Stimulated activated CD4-positive, alpha-beta T cell treated with anti-CD3 and anti-CD28 coated beads, Interleukin-15, amount 100 ng/mL, for 24 hours (primary cell): ENCODE measurements around the gene PHIP.
A peak's percentile ranks its signal among the peaks of the same experiment; 100 is the strongest.
"Not testable (repeated sequence)": the region's sequence is repeated elsewhere in the genome, so short reads cannot be mapped to it uniquely, and the experiment has no call there.

Experiments
- DNase-seq: peaks from one replicate; pipeline ENCODE4 v3.0.0-alpha.2; 2020

The PHIP gene

DNA sequence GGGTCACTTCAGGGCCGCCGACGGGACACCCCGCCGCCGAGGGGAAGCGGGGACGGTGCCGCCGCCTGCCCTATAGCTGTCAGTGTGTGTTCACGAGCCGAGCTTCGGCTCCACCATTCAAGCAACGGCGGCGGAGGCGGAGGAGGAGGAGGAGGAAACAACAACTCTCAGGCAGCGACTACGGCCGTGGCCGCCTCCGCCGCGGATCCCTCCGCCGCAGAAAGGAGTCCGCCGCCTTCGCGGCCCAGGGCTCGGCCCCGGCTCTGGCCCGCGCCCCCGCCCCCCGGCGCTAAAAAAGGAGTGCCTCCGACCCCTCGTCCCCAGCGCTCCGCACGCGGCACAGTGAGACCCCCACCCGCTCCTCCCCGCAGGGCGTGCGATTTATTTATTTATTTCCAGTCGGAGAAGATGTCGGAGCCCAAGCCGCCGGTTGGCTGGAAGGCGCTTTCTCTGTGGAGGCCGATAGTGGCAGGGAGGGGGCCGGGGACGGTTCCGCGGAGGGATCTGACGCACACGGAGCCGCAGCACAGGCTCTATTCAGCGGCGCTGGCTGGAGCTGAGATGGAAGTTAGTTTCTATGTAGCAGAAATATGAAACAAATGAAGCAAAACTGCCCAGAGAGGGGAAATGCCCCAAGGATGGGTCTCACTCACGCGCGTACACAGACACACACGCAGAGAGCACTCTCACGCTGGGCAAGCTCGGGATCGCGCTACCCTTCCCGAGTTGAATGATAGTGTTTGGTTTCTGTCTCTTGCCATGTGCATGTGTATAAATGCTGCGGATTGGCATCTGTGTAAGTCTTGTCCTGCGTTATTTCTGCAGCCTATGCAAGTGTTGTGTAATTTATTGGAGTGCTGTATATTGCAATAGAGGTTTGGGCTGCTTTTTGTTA lies at the start of gene PHIP:
PHIP (minus strand) TSS at position 180 of the 895 bp plus-strand sequence. CDS start 186 bp downstream, outside the sequence.
- DNase-seq = peak; percentile 92

DNA sequence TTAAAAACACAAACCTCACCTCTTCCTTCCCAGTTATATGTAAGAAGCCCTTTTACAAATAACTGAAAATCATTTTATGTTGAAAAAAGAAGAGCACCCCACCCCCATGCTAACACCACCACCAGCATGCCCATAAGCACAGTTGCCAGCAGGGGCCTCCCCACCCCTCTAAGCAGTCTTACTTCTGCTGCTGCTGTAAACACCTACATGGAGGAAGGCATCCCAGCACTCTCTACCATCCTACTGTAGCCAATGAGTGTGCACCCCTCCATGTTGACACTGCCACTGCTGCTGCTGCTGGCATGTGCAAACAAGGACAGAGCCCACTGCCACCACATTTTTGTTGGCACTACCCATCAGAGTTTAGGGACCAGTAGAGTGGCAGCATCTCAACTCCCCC lies 49.6 kb upstream of the PHIP start:
- no peak for DNase-seq

DNA sequence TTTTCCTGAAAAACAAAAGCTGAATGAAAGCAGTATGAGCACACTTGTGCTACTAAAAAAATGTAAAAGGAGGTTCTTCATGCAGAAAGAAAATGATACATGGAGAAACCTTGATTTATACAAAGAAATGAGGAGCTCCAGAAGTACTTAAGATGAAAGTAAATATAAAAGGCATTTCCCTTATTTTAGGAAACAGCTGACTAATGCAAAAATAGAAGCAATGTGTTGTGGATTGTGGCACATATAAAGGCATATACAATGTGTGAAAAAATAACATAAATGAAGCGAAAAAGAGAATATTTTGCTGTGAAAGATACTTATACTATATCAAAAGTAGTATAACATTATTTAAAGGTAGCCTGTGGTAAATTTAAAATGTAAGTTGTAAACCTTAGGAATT lies 41.2 kb upstream of the PHIP start:
- DNase-seq = no peak

DNA sequence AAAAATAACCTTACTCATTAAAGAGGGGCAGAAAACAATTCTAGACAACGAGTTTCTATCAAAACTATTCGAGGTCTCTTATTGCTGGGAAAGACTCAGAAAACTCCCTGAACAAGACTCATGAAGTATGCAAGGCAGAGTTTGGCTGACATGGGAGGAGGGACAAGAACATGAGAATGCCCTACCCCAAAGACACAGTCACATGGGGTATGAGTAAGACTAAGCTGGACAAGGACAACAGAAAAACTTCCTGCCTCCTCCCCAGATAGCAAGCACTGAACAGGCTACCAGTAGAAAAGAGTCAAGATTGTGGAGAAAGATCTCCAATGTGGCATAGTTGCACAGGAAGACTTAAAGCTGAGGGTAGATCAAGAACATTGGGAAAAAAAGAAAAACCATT lies 39.7 kb upstream of the PHIP start:
- no peak for DNase-seq

DNA sequence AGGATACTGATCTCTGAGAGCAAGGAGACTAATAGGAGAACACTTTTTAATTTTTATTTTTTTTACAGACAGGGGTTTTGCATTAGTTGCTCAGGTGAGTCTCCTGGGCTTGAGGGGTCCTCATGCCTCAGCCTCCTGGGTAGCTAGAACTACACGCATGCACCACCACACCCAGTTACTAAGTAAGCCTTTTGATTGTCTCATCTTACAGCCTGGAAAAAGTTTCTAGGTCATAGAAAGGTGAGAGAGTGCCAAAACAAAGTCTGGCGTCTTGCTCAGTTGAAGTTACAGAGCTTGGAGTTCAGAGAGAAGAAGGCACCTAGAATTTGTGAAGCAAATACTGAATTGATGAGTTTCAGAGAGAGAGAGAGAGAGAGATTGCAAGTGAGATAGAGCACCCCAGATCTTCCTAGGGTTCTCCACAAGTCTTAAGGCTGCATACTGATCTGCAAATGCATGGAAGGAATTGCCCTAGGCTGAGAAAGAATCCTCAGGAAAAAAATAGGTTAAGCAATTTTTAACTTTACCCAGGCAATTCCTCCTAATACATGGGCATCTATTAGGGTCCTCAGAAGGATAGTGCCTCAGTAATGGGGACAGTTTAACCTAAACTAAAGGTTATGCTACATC lies 37.6 kb upstream of the PHIP start:
- no peak for DNase-seq

DNA sequence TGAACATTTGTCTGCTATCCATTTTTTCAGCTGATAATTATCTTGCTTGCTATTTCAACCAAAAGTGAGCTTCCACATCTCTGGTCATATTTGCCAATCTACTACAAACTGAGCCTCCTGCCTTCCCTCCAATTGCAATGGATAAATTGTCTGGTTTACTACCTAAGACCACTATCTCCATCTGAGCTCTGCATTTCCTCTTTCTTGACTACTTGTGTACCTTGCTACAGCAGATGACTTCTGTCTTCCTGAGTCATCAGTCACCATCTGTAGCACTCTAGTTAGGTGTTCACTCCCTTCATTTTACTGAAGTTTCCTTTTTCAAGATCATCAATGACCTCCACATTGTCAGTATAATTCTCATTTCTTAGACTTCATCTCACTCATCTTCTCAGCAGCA lies 33.5 kb upstream of the PHIP start:
- no peak for DNase-seq

DNA sequence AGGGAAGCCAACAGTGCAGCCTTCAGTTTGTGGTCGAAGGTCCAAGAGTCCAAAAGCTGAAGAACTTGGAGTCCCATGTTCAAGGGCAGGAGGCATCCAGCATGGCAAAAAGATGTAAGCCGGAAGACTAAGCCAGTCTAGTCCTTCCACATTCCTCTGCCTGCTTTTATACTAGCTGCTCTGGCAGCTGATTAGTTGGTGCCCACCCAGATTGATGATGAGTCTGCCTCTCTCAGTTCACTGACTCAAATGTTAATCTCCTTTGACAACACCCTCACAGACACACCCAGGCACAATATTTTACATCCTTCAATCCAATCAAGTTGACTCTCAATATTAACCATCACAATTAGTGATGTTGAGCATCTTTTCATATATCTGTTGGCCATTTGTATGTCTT lies 23.1 kb upstream of the PHIP start:
- no peak for DNase-seq

DNA sequence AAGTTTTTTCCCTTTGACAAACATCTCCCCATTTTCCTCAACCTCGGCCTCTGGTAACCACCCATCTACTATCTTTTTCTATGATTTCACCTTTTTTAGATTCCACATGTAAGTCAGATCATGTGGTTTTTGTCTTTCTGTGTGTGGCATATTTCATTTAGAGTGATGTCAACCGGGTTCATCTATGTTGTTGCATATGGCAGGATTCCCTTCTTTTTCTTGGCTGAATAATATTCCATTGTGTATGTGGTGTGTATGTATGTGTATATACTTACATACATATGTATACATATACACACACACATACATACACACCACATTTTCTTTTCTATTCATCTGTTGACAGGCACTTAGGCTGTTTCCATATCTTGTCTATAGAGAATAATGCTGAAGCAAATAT lies 22.2 kb upstream of the PHIP start:
- DNase-seq = no peak

DNA sequence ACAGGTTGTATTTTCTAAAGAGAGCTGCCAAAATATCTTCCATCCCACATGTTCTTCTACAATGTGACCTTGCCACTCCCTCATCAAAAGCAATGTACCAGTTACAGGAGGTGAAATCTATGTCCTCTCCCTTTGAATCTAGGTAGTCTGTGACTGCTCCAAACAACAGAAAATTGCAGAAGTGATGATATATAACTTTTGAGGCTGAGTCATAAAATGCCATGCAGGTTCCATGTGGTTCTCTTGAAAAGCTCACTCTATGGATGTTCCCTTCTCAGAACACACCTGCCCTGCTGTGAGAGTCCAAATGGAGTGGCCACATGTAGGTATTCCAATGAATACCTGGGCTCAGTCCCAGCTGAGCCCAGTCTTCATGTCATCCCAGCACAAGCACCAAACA lies 16.9 kb upstream of the PHIP start:
- DNase-seq = no peak

DNA sequence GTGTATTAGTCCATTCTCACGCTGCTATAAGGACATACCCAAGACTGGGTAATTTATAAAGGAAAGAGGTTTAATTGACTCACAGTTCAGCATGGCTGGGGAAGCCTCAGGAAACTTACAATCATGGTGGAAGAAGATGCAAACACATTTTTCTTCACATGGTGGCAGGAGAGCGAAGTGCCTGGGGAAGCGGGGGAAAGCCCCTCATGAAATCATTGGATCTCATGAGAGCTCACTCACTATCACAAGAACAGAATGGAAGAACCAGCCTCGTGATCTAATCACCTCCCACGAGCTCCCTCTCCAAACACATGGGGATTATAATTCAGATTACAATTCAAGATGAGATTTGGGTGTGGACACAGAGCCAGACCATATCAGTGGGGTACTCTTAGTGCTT lies 13.7 kb upstream of the PHIP start:
- not testable (repeated sequence) for DNase-seq

DNA sequence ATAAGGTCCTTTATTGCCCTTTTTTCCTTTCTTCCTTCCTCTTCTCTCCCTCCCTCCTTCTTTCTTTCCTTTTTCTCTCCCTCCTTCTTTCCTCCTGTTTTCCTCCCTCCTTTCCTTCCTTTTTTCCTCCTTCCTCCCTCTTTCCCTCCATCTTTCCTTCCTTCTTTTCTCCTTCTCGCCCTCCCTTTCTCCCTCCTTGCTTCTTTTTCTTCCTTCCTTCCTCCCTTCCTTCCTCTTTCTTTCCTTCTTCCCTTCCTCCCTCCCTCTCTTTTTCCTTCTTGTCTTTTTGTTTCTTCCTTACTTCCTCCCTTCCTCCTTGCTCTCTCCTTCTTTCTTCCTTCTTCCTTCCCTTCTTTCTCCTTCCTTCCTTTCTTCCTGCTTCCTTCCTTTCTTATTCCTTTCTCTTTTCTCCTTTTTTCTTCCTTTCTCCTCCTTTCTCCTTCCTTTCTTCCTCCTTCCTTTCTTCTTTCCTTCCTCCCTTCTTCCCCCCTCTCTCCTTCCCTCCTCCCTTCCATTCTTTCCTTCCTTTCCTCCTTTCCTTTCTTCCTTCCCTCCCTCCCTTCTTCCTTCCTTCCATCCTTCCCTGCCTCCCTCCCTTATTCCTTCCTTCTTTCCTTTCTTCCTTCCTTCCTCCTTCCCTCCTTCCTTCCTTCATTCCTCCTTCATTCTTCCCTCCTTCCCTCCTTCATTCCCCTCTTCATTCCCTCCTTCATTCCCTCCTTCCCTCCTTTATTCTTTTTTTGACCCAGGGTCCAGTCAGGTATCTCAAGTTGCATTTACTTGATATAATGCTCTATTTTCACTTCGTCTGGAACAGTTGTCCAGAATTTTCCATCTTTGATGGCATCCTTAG lies 11.7 kb upstream of the PHIP start:
- DNase-seq = no peak

DNA sequence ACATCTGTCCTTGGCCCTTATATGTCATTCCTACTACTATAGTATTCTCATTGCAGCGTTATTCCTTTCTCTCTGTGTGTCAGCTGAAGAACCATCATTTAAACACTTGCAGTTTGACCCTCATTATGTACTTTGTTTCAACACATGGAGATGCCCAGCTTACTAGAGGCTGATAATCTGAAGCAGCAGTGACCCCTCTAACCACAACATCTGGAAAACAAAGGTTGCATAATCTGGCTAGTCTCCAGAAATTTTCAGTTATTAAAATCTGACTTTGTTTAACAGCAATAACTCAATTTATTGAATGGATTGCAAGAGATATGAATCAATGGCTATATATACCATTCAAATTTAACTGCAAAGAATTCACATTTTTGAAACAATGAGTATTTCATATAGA lies 6.6 kb upstream of the PHIP start:
- DNase-seq = no peak

DNA sequence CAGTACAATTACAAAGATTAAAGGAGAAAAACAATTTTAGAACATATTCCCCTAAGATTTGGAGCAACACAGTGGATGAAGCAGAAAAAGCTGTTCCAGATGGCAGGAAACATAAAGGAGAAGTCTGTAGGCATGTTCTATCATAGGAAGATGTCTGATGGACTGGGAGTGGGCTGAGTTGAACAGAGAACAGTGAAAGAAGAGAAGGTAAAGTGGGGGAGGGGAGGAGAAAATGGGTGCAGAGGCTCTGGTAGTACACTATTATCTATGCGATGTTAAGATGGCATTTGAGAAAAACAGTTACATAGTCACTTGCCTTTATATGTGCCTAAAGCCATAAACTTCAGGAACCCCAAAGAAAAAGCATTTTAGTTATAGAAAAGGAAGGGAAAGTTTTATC lies 4.2 kb upstream of the PHIP start:
- DNase-seq = no peak

DNA sequence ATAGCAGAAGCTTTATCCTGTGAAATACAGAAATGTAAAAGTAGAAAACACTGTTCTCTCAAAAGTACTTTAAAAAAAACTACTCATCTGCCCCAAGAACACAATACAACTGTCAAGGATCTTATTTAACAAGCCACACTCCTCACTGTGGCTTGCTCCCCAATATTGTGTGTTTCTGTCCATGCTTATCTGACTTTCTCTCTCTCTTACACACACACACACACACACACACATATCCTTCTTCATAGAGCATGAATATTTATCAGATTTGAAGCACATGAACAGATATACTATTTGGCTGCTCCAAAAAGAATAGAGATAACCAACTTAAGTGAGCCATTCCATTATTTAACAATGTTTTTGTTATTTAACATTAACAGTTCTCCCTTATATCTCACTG lies 3.6 kb upstream of the PHIP start:
- no peak for DNase-seq

DNA sequence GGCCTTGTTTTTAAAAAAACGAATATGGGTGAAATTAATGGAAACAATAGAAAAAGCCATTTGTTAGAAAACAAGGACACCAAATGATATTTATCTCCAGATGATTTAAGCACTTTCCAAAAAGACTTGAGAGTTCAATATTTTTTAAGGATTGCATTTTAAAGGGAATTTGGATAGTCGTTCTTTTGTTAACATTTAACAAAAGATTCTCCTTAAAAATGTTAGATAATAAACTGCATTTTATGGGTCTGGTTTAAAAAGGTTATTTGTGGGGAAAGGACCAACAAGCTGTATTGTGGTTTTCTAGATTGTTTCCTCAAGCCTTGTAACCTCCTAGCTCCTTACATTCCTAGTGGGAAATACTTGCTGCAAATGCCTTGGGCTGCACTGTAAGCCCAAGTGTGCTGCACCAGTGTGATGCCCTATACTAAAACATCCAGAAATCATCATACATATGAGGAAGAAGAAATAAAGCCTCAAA lies 1.5 kb upstream of the PHIP start:
- DNase-seq = no peak

DNA sequence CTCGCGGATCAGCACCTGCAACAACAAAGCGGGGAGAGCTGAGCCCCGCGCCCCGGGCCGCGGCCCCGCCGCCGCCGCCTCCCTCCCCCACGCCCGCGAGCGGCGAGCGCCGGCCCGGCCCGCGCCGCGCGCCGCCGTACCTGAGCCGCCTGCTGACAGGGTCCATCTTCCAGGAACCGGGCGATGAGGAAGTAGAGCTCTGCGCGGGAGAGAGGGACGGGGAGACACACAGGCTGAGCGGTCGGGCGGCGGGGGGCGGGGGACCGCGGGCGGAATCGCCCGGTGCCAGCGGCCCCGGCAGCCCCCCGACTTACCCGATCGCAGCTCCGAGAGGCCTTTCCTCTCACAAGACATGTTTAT lies 359 bp downstream of the PHIP start:
- DNase-seq = no peak

DNA sequence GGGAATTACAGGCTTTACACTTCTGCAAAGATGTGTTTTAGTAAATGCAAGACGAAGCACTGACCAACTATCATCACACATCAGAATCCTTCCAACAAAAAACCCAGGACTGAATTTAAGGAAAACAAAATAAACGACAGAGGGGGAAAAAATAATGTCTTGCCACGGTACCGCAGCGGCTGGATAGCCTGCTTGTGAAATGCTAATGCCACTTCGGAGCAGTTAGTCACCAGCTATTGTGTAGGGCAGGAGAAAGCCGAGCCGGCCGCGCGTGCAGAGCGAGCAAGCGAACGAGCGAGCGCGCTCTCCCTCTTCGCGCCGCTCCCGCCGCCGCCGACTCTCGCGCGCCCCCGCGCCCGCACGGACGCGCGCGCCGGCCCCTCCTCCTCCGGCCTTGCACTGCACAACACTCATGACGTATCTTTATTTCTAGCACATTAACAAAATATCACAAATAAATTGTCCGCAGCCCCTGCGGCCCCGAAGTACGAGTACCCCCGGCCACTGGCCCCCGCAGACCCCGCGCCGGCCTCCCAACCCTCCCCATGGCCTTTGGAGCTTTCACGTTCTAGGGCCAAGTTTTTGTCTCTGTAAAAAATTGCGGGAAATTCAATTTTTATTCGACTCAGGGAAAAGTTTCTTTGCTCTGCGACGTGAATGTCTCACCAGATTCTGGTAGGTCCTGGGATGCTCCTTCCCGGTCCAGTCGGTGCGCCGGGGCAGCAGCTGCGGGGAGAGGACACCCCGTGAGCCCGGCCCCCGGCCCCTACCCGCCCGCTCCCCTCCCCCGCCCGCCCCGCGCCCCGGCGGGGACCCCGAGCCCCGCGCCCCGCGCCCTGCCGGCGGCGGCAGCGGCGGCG lies 1.0 kb downstream of the PHIP start:
- peak; percentile 89 for DNase-seq

DNA sequence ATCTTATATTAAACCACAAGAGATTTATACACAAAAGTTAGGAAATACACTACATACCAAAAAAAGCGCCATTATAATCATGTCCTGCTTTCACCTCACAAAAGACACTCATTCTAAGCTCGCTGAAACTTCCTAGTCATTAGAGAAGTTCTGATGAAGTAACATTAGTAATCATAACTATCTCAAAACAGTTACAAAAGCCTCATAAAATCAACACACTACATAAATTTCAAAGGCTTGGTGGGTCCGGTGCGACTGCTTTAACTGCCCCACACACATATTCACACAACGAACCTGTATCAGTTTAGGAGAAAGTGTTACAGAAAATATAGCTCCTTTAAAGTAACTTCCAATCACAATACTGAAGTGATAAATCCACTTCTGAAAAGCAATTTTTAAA lies 1.9 kb downstream of the PHIP start:
- peak; percentile 8 for DNase-seq

DNA sequence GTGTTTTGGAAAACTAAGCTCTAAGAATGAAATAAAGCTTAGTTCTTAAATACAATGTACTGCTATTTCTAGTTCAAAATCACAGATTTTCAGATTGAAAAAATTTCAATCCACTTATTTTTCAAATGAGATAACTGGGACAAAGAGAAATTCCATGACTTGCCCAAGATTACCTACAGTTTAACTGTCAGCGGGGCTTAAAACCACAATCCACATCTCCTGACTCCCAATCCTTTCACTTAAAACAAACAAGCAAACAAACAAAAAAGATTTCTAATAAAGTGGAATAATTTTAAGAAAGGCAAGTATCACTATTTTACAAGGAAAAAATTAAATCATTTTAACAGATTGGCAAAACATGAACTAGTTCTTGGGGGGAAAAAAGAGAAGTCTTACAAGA lies 4.2 kb downstream of the PHIP start:
- no peak for DNase-seq

DNA sequence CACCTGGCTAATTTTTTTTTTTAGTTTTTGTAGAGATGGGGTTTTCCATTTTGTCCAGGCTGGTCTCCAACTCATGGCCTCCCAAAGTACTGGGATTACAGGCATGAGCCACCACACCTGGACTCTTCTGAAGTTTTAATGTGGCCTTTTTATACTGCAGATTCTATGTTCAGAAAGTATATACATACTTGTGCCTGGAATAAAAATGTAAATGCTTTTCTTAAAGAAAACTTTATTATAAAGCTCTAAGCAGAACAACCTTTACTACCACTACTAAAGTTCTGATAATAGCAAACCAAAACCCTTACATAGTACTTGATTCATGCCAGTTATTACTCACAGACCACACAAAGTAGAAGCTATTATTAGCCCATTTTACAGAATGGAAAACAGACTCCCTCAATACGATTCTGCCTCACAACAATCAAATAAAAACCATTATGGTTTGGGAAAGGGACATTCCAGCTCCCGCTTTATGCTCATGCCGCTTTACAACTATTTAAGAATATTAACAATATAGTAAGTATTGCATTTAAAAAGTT lies 5.3 kb downstream of the PHIP start:
- no peak for DNase-seq

DNA sequence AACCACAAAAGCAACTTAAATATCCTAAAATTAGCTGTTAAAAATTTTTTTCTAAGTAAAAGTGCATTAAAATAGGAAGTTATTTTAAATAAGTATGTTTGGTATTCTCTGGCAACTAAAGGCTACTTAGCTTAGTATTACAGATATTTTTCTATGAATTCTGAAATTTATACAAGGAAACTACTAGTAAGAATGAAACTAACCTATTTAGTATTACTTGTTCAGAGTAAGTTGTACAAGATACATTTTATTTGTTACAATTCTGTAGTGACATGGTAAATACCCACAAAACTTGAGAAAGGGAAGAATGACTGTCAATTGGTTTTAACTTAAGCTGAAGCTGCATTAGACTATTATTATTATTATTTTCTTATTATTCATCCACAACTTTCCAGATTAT lies 6.5 kb downstream of the PHIP start:
- DNase-seq = no peak

DNA sequence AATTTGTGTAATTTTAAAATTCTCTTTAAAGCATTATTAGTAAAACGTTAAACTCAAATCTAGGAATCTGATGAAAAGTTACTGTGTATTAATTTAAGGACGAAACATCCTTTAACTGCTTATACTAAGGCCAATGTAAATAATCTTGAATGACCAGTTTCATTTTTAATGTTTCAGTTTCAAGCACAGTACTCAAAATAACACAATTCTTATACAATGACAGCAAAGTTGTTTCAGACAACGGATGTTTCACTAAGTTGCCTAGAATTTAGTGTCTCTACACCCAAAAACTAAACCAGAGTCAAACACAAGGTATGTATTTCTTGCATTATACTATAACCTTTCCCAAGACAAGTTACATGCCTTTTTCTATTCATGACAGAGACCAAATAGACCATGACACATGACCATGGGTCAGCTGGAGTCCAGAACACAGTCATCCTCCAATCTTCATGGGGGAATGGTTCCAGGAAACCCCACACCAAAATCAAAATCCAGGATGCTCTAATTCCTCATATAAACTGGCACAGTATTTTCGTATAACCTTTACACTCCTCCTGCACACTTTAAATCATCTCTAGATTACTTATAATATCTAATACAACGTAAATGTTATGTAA lies 7.7 kb downstream of the PHIP start:
- DNase-seq = no peak
